ENCODE measurements around the gene KRT14.

DNA sequence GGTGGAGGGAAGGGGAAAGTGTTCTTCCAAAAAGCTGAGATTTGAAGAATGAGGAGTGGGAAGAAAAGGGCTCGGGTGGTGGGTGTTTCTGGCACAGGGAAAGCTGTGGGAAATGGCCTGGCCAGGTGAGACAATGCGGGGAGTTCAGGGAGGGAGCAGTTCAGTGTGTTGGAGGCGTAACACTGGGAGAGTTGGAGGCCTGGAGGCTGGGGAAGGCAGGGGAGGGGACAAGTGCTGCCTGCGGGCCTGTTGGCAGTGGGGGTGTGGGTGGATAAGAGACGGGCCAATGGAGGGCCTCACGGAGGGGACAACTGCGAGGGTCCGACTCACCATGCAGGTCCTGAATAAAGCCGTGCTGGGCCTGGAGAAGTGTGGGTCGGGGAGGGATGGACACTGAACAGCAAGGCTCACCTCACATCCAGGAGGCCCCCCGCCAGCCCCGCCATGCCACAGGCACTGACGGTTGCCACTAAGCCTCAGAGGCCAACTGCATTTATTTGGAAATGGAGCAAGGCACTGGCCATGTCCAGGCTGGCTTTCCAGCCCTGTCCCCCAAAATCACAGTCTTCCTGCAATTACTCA lies 40.8 kb downstream of the KRT14 start:
- no peak for TF ChIP-seq CTCF (IDR thresholded peaks at IDR 0.05)
- no peak for TF ChIP-seq POLR2A (IDR thresholded peaks at IDR 0.05)
